Endothelial cell (in vitro differentiated cells): ENCODE data around the gene ABCF2. TPM values are rescaled to one million over a fixed set of nuclear protein-coding genes. Genes with fewer than 3 reads are reported as not detected.
A peak's percentile ranks its signal among the peaks of the same experiment; 100 is the strongest.

Experiments used
- DNase-seq: peaks from one replicate; pipeline ENCODE4 v3.0.0; 2021; ENCODE audit warnings: low spot score
- H3K27ac Mint-ChIP-seq: one replicate; pipeline ENCODE4 v1.8.0; 2021; ENCODE audit warnings: mixed read lengths, inconsistent platforms; ENCODE audit not compliant: unreplicated experiment
- H3K27me3 Mint-ChIP-seq: one replicate; pipeline ENCODE4 v1.8.0; 2021; ENCODE audit warnings: mild to moderate bottlenecking, moderate library complexity, mixed read lengths, inconsistent platforms; ENCODE audit not compliant: unreplicated experiment
- H3K36me3 Mint-ChIP-seq: one replicate; pipeline ENCODE4 v1.8.0; 2021; ENCODE audit warnings: mild to moderate bottlenecking, low read depth, mixed read lengths, inconsistent platforms; ENCODE audit not compliant: unreplicated experiment
- H3K4me1 Mint-ChIP-seq: one replicate; pipeline ENCODE4 v1.8.0; 2021; ENCODE audit warnings: mild to moderate bottlenecking, mixed read lengths, inconsistent platforms; ENCODE audit not compliant: unreplicated experiment
- H3K4me3 Mint-ChIP-seq: one replicate; pipeline ENCODE4 v1.8.0; 2021; ENCODE audit warnings: mild to moderate bottlenecking, mixed read lengths, inconsistent platforms; ENCODE audit not compliant: unreplicated experiment
- H3K9me3 Mint-ChIP-seq: one replicate; pipeline ENCODE4 v1.8.0; 2021; ENCODE audit warnings: mixed read lengths, inconsistent platforms; ENCODE audit not compliant: unreplicated experiment
- total RNA-seq: library from RNA; stranded (reverse); fragmentation: NEBNext Ultra II Directional; extraction: Animal tissue kit (Norgen Biotek cat#: 25700); gene quantifications from one replicate; pipeline ENCODE4 v1.2.1, GENCODE V29; 2021; ENCODE audit not compliant: unreplicated experiment
- TF ChIP-seq, protein P1 (sequence below): fragments of 200-600 bp; sonication (generic); IDR thresholded peaks from one replicate; pipeline ENCODE4 v1.5.0; 2021; ENCODE audit warnings: antibody characterized with exemption; ENCODE audit not compliant: unreplicated experiment

Gene ABCF2
- total RNA-seq, 1 donor from 2014 or later, result 39.6 TPM

GRCh38 chr7:151186640-151187408, 40.2 kb downstream of the ABCF2 start, which contains the start of gene ASB10:
Gene ASB10 (minus strand): TSS chr7:151187250. CDS start chr7:151187130, 120 bp downstream.
- no peaks in the 10 kb centered on the region for H3K9me3 Mint-ChIP-seq
- H3K4me3 Mint-ChIP-seq, result no peak within 1 kb of the TSS
- H3K4me1 Mint-ChIP-seq, result peaks cover 17% of the 10 kb centered on the region
- TF ChIP-seq, protein P1, sequence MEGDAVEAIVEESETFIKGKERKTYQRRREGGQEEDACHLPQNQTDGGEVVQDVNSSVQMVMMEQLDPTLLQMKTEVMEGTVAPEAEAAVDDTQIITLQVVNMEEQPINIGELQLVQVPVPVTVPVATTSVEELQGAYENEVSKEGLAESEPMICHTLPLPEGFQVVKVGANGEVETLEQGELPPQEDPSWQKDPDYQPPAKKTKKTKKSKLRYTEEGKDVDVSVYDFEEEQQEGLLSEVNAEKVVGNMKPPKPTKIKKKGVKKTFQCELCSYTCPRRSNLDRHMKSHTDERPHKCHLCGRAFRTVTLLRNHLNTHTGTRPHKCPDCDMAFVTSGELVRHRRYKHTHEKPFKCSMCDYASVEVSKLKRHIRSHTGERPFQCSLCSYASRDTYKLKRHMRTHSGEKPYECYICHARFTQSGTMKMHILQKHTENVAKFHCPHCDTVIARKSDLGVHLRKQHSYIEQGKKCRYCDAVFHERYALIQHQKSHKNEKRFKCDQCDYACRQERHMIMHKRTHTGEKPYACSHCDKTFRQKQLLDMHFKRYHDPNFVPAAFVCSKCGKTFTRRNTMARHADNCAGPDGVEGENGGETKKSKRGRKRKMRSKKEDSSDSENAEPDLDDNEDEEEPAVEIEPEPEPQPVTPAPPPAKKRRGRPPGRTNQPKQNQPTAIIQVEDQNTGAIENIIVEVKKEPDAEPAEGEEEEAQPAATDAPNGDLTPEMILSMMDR, result no peak
- DNase-seq, result no peak
- peaks cover 16% of the 10 kb centered on the region for H3K27me3 Mint-ChIP-seq
- no peak within 1 kb of the TSS for H3K27ac Mint-ChIP-seq
- no peaks in the 10 kb centered on the region for H3K36me3 Mint-ChIP-seq

GRCh38 chr7:151185762-151186639, 41.0 kb downstream of the ABCF2 start:
- TF ChIP-seq, protein P1, result no peak
- no peak overlapping the region for H3K27ac Mint-ChIP-seq
- DNase-seq, result no peak
- no peaks in the 10 kb centered on the region for H3K36me3 Mint-ChIP-seq
- no peak overlapping the region for H3K4me3 Mint-ChIP-seq
- H3K27me3 Mint-ChIP-seq, result peaks cover 15% of the 10 kb centered on the region
- peaks cover 9% of the 10 kb centered on the region for H3K4me1 Mint-ChIP-seq
- H3K9me3 Mint-ChIP-seq, result no peaks in the 10 kb centered on the region

DNA sequence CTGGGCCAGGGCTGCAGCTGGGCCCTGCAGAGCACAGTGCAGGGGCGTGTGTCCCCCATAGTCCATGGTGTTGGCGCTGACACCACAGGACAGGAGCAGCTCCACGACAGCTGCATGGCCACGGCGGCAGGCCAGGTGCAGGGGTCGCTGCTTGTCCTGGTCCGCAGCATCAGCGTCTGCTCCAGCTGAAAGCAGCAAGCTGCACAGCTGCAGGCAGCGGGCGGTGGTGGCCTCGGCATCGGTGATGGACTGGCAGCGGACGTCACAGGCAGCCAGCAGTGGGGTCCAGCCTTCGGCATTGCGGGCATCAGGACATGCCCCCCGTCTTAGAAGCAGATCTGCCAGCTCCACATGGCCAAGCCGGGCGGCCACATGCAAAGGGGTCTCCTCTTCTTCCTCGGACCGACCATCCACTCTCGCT, 46.0 kb downstream of the ABCF2 start:
- Mint-ChIP-seq H3K4me1 (peaks cover 9% of the 10 kb centered on the region), H3K27me3 (peaks cover 13% of the 10 kb centered on the region), H3K27ac (no peak overlapping the region), H3K4me3 (no peak overlapping the region), H3K36me3 (no peaks in the 10 kb centered on the region), H3K9me3 (no peaks in the 10 kb centered on the region)
- DNase-seq, result no peak
- TF ChIP-seq, protein P1, result no peak

DNA sequence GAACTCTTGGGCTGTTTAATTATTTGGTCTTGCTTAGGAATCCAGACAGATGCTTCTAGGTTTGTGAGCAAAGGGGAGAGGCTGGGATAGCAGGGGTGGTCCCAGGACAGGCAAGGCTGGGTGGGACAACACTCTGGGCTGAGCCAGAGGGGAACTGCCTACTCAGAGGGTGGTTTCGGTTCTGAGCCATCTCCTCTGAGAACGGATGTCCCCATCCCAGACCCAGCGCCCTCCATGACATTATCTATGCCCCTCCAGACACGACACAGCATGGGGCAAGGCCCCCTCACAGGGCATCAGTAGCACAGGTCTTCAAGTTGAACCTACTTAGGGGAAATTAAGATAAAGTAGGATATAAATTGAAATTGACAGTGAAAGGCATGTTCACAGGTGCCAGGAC, 47.1 kb downstream of the ABCF2 start:
- Mint-ChIP-seq H3K27me3 (peaks cover 11% of the 10 kb centered on the region), H3K4me1 (peaks cover 9% of the 10 kb centered on the region), H3K36me3 (no peaks in the 10 kb centered on the region), H3K27ac (peak overlapping the region; percentile 11), H3K9me3 (no peaks in the 10 kb centered on the region), H3K4me3 (no peak overlapping the region)
- TF ChIP-seq, protein P1, result no peak
- no peak for DNase-seq
